ENCODE results near the gene DST.
"Not testable (repeated sequence)": the region's sequence is repeated elsewhere in the genome, so short reads cannot be mapped to it uniquely, and the experiment has no call there.

The DST gene

DNA sequence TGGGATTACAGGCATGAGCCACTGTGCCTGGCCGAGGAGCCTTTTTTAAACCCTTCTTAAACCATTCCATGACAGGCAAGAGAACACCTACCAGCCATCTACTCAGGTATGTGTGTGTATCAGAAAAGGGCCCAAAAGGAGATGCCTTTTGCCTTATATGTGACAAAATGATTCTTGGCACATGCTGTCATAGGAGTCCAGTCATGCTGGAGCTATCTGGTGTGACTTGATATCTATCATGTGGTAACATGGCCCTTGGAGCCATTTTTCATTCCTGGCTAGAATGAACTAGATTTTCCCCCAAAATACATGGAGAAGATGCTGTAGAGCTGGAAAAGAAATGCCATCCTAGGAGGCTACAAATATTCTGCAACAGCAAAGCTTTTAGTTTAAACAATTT is 129.1 kb downstream of the DST start:
- no peak for DNase-seq

DNA sequence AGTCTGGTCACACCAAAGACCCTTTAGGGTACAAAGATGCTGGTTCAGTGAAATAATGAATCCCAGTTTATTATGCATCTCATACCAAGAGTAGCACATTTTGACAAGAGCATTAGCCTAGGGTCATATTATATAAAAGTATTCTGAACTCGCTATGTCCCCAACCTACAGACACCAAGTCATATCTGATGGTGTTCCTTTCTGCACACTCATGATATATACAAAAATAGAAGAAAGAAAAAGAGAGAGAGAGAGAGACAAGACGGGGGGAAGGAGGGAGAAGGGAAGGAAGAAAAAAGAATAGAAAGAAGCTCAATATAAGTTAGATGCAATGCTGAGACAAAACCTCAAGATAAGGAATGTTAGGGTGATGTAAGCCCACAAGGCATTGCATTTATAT is 131.1 kb downstream of the DST start:
- no peak for DNase-seq

DNA sequence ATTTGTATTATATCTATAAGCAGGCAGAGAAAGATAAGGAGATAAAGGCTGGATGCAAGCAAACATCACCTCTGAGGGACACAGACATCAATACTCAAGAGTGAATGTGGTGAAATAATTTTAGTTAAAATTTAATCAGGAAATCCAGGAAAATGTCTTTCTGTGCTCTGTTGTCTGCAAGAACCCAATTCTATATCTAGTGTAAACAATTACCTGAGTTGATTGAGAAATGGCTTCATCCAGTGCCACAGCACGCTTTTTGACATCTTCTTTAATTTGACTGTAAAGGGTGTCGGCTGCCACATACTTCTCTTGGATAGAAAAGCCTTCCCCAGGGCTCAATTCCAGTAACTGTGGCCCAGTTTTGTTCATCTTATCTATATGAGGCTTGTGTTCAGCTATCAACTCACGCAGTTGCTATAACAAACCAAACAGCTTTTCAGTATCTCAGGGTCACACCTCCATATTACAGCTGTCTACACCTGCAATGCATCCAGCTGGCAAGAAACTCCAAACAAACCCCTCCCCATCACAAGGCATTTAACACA is 131.6 kb downstream of the DST start:
- no peak for DNase-seq

DNA sequence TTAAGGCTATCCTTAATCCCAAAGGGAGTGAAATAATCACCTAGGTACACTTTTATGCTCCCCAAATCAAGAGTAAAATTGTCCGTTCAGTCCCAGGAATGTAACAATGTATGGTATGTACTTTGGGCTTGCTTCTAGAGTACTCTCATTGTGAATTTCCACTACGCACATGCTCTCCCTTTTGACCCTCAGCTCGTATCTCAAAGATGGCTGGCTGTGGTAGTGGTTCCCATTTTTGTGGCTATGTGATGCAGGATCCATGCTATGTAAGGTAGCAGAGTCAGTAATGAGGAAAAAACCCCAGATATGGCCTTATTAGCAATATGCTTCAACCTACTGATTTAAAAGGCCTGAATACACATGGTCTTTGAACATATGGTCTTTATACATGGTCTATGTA is 133.7 kb downstream of the DST start:
- DNase-seq: no peak

DNA sequence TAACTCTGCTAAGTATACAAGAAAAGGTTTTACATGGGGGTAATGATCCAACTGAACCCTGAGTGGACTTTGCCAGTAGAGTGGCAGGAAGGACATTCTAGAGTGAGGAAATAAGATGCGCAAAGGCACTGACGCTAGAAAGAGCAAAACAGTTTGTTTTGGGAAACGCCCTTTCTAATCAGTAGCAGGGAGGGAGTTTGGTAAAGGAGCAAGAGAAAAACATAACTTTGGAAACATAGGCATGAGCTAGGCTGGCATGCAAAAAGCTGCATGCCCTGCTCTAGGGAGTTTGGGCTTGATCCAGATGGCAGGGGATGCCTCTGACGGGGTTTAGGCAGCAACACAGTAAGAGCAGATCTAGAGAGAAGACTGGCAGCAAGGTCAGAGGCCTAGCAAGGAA is 135.2 kb downstream of the DST start:
- DNase-seq: no peak

DNA sequence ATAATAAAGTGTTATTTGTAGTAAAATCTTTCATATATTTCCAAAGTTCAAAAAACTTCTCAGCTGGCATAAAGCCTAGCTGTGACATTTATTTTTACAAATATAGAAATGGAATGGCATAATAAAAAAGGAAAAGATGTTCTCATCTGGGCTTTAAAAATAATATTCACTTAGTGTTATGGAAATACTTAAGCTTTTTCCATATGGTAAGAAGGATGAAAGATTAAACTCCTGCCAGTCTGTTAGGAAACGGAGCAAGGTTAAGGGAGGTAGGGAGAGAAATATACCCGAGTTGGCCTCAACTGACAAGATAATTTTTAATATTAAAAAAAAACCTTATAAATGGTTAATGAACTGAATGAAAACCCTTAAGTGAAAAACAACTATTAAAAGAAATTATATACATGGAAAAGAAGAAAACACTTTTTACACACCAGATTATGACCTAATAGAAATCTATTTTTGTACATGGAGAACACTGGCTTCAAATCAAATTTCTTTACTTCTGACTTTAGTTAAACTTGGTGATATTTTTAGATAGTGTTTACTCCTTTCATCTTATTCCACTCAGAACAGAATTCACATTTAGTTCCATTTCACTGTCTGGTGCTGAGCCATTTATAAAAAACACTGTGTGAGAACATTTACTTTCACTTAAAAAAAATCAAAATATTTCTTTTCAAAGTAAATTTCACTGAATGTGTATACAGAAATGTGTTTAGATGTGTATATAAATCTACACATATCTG is 137.0 kb downstream of the DST start:
- DNase-seq: no peak

DNA sequence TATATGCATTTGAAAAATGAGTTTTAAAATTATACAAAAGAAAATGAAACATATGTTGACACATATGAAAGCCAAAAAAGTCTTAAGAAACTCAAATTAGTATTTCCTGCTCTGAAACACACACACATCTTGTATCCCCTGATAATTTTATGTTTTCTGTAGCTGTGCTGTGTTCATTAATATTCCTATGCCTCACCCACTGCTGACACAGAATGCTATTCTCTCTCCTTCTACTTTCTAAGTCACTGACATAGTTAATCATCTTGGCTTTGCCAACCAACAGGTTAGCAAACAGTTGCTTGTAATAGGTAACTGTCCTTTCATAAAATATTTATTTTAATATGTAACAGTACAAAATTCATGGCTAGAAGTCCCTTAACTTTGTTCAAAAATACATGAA is 140.7 kb downstream of the DST start:
- DNase-seq: no peak

DNA sequence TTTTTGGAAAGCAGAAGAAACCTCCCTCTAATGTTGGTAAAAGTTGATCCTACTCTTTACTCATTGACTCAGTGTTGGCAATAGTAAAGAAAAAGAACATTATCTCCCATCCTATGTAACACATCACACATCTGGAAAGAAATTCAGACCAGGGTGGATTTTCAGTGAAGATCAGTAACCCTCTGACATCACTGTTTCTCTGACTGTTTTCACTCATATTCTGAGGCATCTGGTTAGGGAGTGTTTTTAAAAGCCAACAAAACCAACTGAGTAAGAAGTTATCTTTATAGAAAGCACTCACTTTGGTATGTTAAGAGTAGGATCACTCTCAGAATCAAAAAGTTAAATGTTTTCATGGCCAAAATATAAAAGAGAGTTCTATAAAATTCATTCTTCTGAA is 143.6 kb downstream of the DST start:
- no peak for DNase-seq

DNA sequence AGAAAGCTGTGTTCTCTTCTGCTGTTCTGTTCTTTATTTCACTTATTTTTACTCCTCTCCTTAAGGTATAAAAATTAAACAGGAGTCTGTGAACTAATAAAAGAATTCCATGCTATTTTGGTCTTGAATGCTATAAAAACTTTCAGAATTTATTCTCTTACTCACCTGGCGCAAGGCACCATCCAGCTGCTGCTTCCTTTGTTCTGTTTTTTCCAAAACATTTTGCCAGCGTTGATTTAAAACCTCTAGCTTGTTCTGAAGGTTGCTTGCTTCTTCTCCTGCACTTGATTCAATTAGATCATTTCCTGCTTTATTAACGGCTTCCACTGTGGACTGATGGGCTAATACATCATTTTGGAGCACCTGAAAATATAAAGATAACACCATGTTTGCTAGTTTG is 145.0 kb downstream of the DST start:
- DNase-seq: no peak

DNA sequence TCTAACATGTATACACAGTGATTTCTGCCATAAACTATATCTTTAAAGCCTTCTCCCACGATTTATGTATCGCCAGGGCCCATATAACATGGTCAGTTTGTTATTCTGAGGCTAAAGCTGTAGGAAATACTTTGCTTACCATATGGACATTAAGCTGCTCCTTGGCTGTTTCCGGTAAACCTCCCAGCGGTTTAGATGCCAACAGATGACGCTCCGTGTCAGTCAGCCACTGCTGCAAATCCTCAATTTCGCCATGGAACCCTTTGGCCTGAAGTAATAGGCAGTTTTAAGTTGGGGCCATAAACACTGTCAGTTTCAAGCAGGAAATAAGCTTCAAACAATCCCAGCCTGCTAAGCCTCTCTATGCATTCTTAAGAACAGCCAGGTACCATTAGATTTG is 145.4 kb downstream of the DST start:
- DNase-seq: no peak

DNA sequence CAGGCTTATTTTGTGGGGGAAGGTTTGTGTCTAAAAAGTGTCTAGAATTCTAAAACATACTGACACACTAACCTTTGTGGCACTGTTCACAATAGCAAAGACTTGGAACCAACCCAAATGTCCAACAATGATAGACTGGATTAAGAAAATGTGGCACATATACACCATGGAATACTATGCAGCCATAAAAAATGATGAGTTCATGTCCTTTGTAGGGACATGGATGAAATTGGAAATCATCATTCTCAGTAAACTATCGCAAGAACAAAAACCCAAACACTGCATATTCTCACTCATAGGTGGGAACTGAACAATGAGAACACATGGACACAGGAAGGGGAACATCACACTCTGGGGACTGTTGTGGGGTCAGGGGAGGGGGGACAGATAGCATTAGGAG is 146.0 kb downstream of the DST start:
- not testable (repeated sequence) for DNase-seq

DNA sequence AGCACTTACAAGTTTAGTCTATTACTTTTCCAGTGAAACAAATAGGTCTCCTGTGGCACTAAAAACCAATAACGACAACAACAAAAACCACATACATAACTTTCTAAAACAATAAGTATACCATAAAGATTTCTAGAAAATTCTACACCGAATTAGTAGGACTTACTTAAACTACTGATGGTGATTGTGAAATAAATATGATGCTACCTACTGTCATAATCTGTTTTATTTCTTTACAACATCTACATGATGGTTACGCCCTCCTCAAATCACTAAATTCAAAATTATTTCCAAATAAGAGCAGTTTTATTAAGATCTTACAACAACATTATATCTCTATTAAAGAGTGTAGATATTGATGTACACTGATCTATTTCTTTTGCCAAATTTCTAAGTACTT is 147.0 kb downstream of the DST start:
- DNase-seq: no peak

DNA sequence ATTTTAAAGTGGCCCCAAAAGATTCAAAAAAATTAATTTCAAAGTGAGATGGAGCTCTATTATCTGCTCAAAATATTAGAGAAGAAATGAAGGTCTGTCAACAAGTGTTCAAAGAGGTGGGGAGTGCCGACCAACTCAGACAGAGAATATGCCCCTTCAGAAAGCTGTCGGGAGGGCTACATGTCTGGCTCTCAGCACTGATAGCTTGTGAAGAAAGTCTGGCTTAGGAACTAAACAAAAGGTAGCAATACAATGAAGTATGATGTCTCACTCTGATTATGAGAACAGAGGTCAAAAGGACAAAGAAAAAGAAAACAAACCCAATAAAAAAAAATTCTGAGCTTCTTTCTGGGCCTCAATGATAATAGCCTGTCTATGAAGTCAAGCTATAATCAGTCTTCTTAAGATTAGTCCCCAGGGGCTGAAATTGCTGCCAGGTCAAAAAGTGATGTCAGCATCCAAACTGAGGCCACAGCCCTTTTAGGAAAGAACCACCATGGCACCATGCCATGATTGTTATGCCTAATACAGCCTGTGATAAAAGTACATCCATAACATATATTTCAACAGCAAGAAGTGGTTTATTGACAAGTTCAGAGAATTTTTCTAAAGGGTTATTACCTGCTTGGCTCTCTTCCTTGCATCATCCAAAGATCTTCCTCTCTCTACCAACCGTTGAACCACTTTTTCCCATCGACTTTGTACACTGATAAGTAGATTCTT is 150.9 kb downstream of the DST start:
- DNase-seq: no peak

DNA sequence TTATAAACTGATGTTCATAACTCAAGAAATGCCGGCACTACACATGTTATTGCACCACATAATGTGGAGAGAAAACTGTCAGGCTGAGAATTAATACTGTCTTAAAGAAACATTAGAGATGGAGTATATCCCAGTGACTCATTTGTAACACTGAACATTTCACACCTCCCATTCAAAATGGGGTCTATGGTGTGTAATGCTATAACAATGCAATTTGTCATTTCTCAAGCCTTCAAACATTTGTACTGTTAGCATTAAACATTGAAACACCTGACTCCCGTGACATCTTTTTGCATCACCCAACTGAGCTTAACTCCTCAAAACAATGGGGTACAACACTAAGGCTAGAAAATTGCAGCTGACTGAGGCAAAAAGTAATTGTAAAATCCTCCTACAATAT is 151.7 kb downstream of the DST start:
- DNase-seq: no peak

DNA sequence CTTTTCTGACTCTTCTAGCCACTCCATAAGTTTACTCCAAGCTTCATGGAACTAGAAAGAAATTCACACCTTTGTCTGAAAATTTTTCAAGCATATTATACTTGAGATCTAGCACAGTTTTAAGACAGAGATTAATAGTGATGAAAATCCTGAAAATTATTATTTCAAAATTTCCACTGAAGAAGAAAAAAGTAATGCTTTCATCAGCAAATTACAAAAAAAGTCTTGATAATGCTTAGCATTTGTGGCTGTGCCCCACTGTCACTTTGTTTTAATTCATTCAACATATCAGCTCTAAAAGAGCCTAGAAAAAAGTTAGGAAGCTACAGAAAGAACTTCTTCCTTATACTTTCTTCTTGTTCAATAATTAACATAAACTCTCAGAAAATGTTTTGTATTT is 153.1 kb downstream of the DST start:
- DNase-seq: no peak

DNA sequence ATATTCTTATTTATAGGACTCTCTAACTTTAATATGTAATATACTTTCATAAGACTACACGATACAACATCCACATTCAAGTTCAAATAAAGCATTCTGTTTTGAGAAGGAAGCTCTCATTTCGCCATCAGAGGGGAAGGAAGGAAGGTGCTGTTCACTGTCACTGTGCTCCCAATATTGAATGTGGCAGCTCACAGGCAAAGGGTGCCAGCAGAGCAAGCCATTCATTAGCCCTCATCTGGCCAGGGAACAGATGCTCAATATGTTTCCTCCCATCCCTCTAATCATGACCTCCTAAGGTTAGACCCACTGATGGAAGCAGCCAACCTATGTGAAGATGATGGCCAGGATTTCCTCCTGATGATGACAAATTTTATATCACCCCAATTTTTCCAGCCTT is 154.4 kb downstream of the DST start:
- DNase-seq: no peak

DNA sequence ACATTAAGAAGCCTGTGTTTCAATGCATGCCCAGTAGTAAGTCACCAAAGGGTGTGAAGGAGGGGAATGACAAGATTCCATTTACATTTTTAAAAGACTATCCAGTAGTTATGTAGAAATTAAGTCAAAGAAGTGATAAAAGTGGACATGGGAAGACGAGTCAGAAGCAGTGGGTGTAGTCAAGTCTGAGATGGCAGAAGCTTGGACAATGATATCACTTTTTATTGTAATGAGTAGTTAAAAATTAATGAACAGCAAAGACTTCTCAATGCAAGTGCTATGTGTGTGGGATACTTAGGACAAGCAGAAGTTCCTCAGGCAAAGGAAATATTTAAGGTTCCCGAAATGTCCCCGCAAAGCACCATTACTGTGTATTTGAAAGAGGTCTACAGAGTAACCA is 156.0 kb downstream of the DST start:
- no peak for DNase-seq

DNA sequence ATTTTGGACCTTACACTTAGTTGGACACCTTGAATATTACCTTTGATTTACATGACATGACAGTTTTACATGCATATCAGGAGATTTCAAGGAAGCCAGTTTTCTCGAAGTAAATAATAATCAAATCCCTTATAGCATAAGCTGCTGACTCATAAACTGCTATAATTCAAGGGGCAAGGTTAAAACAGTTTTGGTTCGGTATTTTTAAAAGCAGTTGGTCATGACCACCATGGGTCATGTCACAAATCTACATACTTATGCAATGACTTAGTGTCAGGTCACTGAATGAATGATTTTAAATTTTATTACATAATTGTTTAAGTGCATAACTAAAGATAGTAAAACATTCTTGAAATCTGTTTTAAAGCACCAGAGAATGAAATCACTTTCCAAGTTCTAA is 158.0 kb downstream of the DST start:
- no peak for DNase-seq

DNA sequence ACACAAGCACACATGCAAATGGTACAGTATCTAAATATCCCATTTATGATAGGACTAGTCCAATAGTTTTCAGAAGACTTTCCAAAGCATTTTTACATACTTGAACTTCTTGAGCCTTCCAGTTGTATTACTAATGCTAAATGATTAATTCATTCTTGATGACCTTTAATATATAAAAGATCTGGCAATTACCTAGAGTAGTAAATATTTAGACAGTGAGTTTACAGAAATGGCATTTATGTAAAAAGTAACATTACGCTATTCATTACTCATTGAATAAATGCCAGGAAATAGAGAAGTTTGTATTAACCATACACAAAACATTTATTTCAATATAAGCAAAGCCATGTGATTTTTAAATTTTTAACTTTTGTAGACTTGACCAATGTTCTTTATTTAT is 158.8 kb downstream of the DST start:
- DNase-seq: no peak

DNA sequence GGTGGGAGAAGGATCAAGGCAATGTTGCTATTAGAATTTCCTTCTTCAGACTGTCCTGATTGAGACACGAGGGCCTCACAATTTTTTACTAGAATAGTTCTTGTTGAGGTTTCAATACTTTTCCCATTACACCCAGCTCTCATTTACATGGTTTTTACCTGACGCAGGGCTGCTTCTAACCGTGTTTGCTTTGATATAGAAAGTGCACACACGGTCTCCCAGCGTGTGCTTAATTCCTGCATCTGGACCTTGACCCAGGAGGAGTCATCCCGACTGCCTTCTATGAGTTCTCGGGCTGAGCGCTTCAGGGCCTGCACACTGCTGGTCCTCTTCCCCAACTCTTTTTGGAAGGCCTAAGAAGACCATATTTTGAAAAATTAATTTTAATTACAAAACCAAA is 160.2 kb downstream of the DST start:
- no peak for DNase-seq

DNA sequence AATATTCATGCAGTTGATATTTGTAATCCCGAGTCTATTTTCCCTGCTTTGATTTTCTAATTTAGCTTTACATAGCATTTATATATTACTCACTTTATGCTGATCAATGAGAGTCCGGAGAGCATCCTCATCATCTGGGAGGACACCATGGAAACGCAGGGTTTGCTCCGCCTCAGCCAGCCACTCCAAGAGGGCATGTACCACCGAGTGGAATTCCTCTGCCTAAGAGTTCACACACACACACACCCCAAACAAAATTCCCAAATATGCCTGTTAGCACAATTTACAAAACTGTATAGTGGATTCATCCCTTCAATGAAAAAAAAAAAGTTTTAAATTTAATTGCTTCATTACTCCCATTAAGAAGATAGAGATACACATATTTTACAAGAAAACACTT is 160.7 kb downstream of the DST start:
- no peak for DNase-seq

DNA sequence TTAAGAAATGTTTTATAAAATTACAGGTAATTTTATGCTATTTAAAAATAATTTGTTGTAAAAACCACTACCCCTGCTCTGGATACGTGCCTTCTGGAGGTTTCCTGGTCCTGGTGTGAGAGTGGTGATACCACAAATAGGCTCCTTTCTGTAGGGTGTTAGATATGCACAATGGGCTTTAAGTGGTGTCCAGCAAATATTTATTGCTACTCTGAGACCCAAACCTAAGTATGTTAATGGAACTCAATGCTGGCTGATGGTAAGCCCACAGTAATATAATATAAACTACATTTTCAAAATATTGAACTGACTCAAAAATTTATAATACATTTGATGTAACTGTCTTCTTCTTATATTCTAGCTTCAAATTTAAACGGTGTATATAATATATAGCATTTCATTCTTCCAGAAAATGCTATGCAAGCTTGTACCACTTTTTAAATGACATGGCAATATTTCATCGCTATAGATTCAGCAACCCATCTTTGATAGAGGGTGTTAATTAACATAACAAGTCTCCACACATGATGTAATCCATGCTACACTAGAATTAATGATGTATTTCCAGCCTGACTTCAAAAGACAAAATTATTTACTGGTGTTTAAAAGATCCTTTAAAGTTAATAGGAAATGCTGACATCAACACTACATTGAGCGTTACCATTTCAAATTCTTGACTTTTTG is 161.9 kb downstream of the DST start:
- no peak for DNase-seq

DNA sequence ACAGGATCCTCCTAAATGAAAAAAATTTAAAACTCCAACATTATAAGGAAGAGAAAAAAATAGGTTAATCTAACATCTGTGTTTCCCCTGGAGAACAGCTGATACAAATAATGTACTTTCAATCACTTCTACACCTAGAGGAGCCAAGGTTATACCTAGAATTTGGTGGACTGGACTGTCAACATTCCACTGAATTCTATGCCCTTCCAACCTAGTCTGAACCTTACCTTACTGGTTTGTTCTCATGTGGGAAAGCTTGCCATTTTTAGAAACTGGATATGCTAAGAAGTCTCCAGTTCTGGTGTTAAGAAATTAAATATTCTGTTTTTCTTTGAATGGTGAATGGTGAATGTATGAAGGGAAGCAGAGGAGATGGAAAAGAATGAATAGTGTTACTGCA is 162.4 kb downstream of the DST start:
- DNase-seq: no peak

DNA sequence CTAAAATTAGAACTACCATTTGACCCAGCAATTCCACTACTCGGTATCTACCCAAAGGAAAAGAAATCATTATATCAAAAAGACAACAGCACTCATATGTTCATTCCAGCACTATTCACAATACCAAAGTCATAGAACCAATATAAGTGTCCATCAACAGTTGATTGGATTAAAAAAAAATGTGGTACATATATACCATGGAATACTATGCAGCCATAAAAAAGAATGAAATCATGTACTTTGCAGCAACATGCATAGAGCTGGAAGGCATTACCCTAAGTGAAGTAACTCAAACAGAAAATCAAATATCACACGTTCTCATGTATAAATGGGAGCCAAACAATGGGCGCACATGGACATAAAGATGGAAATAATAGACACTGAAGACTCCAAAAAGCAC is 163.3 kb downstream of the DST start:
- DNase-seq: no peak

Measured in activated CD4-positive, alpha-beta T cell treated with anti-CD3 and anti-CD28 coated beads for 48 hours (primary cell).